ENCODE measurements around the gene PTPRCAP. TPM values are rescaled to one million over a fixed set of nuclear protein-coding genes. Genes with fewer than 3 reads are reported as not detected.

The PTPRCAP gene
- total RNA-seq, 5 donors from 2014 or later (not counting 1 experiment from before 2014, with no cell fraction given): 192 to 282 (median 256) TPM

- peaks cover 10 to 44% of the 10 kb centered on the region in 2 donors for H3K36me3 ChIP-seq (ENCODE audit: control insufficient read depth in 2 of 2, extremely low read depth in 1 of 2, insufficient read depth in 1 of 2, low read length in 1 of 2)
- ChIA-PET CTCF (no interaction called here), POLR2A (interaction anchor here in 1 of 2 donors (0.7 kb wide), 1 partner anchor 1889 kb away, joined by 4 read pairs; no protein-coding TSS in a partner anchor)
- H3K27me3 ChIP-seq (replicated peaks in 1 of 2; ENCODE audit: control insufficient read depth in 2 of 2, extremely low read depth in 1 of 2, insufficient read depth in 2 of 2, low read length in 1 of 2): no peaks in the 10 kb centered on the region
- H3K4me1 ChIP-seq (ENCODE audit: control insufficient read depth in 1 of 2, extremely low read depth in 1 of 2, insufficient read depth in 2 of 2, low read length in 2 of 2): peaks cover 57 to 96% of the 10 kb centered on the region in 2 experiments
- Mint-ChIP-seq H3K27ac (peak overlapping the region; percentile 96), H3K4me3 (peak overlapping the region; percentile 92 to 97 (median 96)), H3K36me3 (peaks cover 15% of the 10 kb centered on the region), H3K9me3 (no peaks in the 10 kb centered on the region), H3K27me3 (no peaks in the 10 kb centered on the region), H3K4me1 (peaks cover 78 to 88% (median 82%) of the 10 kb centered on the region in 3 donors)
- 5% methylated on average over 9 of the region's 12 CpGs for WGBS (ENCODE audit: insufficient coverage)
- ATAC-seq (replicated peaks in 1 of 4) (no peak), DNase-seq (peak in 2 of 35 experiments; percentile 35 to 61)
- peak overlapping the region; percentile 53 to 100 for H3K4me3 ChIP-seq (ENCODE audit: control insufficient read depth in 1 of 2, extremely low read depth in 1 of 2, low read length in 1 of 2)
- no peaks in the 10 kb centered on the region for H3K9me3 ChIP-seq
- peak overlapping the region; percentile 74 for H3K27ac ChIP-seq (ENCODE audit: low read length)
These were observed 30.4 kb downstream of the PTPRCAP start for GRCh38 chr11:67406969-67407687.

- Mint-ChIP-seq H3K4me3 (peak overlapping the region; percentile 92 to 97 (median 96)), H3K27ac (peak overlapping the region; percentile 96), H3K36me3 (peaks cover 15% of the 10 kb centered on the region), H3K27me3 (no peaks in the 10 kb centered on the region), H3K4me1 (peaks cover 72 to 84% (median 79%) of the 10 kb centered on the region in 3 donors), H3K9me3 (no peaks in the 10 kb centered on the region)
- CTCF ChIA-PET: no interaction called here
- peaks cover 52 to 92% of the 10 kb centered on the region in 2 experiments for H3K4me1 ChIP-seq (ENCODE audit: control insufficient read depth in 1 of 2, extremely low read depth in 1 of 2, insufficient read depth in 2 of 2, low read length in 2 of 2)
- peak overlapping the region; percentile 98 to 100 for H3K4me3 ChIP-seq (ENCODE audit: control insufficient read depth in 1 of 2, extremely low read depth in 1 of 2, low read length in 1 of 2)
- POLR2A ChIA-PET: interaction anchor here in 1 of 2 donors (0.7 kb wide), 1 partner anchor 1888 kb away, joined by 4 read pairs; no protein-coding TSS in a partner anchor
- no peaks in the 10 kb centered on the region for H3K9me3 ChIP-seq
- WGBS (ENCODE audit: insufficient coverage): 26% methylated on average over 14 of the region's 18 CpGs
- H3K27ac ChIP-seq (ENCODE audit: low read length): peak overlapping the region; percentile 74
- ATAC-seq (replicated peaks in 1 of 4) (no peak), DNase-seq (no peak)
- H3K27me3 ChIP-seq (replicated peaks in 1 of 2; ENCODE audit: control insufficient read depth in 2 of 2, extremely low read depth in 1 of 2, insufficient read depth in 2 of 2, low read length in 1 of 2): no peaks in the 10 kb centered on the region
- peaks cover 10 to 44% of the 10 kb centered on the region in 2 donors for H3K36me3 ChIP-seq (ENCODE audit: control insufficient read depth in 2 of 2, extremely low read depth in 1 of 2, insufficient read depth in 1 of 2, low read length in 1 of 2)
These were observed 31.0 kb downstream of the PTPRCAP start for GRCh38 chr11:67406420-67406968.

GRCh38 chr11:67405688-67406339 is 31.7 kb downstream of the PTPRCAP start:
- H3K36me3 ChIP-seq (ENCODE audit: control insufficient read depth in 2 of 2, extremely low read depth in 1 of 2, insufficient read depth in 1 of 2, low read length in 1 of 2): peaks cover 10 to 44% of the 10 kb centered on the region in 2 donors
- POLR2A ChIA-PET: no interaction called here
- Mint-ChIP-seq H3K4me3 (peak overlapping the region; percentile 92 to 97 (median 96)), H3K4me1 (peaks cover 65 to 78% (median 72%) of the 10 kb centered on the region in 3 donors), H3K9me3 (no peaks in the 10 kb centered on the region), H3K36me3 (peaks cover 15% of the 10 kb centered on the region), H3K27ac (peak overlapping the region; percentile 96), H3K27me3 (no peaks in the 10 kb centered on the region)
- H3K27me3 ChIP-seq (replicated peaks in 1 of 2; ENCODE audit: control insufficient read depth in 2 of 2, extremely low read depth in 1 of 2, insufficient read depth in 2 of 2, low read length in 1 of 2): no peaks in the 10 kb centered on the region
- ATAC-seq (replicated peaks in 1 of 4) (no peak), DNase-seq (no peak)
- WGBS (ENCODE audit: insufficient coverage): 47% methylated on average over 6 of the region's 9 CpGs
- H3K27ac ChIP-seq (ENCODE audit: low read length): peak overlapping the region; percentile 74
- CTCF ChIA-PET: no interaction called here
- H3K9me3 ChIP-seq: no peaks in the 10 kb centered on the region
- peaks cover 45 to 88% of the 10 kb centered on the region in 2 experiments for H3K4me1 ChIP-seq (ENCODE audit: control insufficient read depth in 1 of 2, extremely low read depth in 1 of 2, insufficient read depth in 2 of 2, low read length in 2 of 2)
- H3K4me3 ChIP-seq (ENCODE audit: control insufficient read depth in 1 of 2, extremely low read depth in 1 of 2, low read length in 1 of 2): peak overlapping the region; percentile 98 to 100

GRCh38 chr11:67405196-67405567 is 32.3 kb downstream of the PTPRCAP start:
- Histone ChIP-seq H3K9me3 (no peaks in the 10 kb centered on the region), H3K4me1 (ENCODE audit: control insufficient read depth in 1 of 2, extremely low read depth in 1 of 2, insufficient read depth in 2 of 2, low read length in 2 of 2) (peaks cover 43 to 88% of the 10 kb centered on the region in 2 experiments), H3K27me3 (replicated peaks in 1 of 2; ENCODE audit: control insufficient read depth in 2 of 2, extremely low read depth in 1 of 2, insufficient read depth in 2 of 2, low read length in 1 of 2) (no peaks in the 10 kb centered on the region), H3K27ac (ENCODE audit: low read length) (peak overlapping the region; percentile 74), H3K4me3 (ENCODE audit: control insufficient read depth in 1 of 2, extremely low read depth in 1 of 2, low read length in 1 of 2) (peak overlapping the region; percentile 98 to 100), H3K36me3 (ENCODE audit: control insufficient read depth in 2 of 2, extremely low read depth in 1 of 2, insufficient read depth in 1 of 2, low read length in 1 of 2) (peaks cover 10 to 44% of the 10 kb centered on the region in 2 donors)
- POLR2A ChIA-PET: interaction anchor here in 1 of 2 donors (0.5 kb wide), 1 partner anchor 39 kb away, joined by 9 read pairs; no protein-coding TSS in a partner anchor
- peak in 4 of 35 experiments; percentile 29 to 53 (median 39) for DNase-seq
- CTCF ChIA-PET: no interaction called here
- peak overlapping the region; percentile 96 for H3K27ac Mint-ChIP-seq
- WGBS (ENCODE audit: insufficient coverage): 3% methylated on average over 3 of the region's 6 CpGs
- H3K4me1 Mint-ChIP-seq: peaks cover 65 to 78% (median 71%) of the 10 kb centered on the region in 3 donors
- ATAC-seq (replicated peaks in 1 of 4): no peak
- H3K36me3 Mint-ChIP-seq: peaks cover 20% of the 10 kb centered on the region
- peak overlapping the region; percentile 92 to 97 (median 96) for H3K4me3 Mint-ChIP-seq
- H3K9me3 Mint-ChIP-seq: no peaks in the 10 kb centered on the region
- H3K27me3 Mint-ChIP-seq: no peaks in the 10 kb centered on the region

- Histone ChIP-seq H3K27ac (ENCODE audit: low read length) (peak overlapping the region; percentile 74), H3K36me3 (ENCODE audit: control insufficient read depth in 2 of 2, extremely low read depth in 1 of 2, insufficient read depth in 1 of 2, low read length in 1 of 2) (peaks cover 9 to 42% of the 10 kb centered on the region in 2 donors), H3K27me3 (replicated peaks in 1 of 2; ENCODE audit: control insufficient read depth in 2 of 2, extremely low read depth in 1 of 2, insufficient read depth in 2 of 2, low read length in 1 of 2) (no peaks in the 10 kb centered on the region), H3K4me3 (ENCODE audit: control insufficient read depth in 1 of 2, extremely low read depth in 1 of 2, low read length in 1 of 2) (peak overlapping the region; percentile 98 to 100), H3K4me1 (ENCODE audit: control insufficient read depth in 1 of 2, extremely low read depth in 1 of 2, insufficient read depth in 2 of 2, low read length in 2 of 2) (peaks cover 38 to 88% of the 10 kb centered on the region in 2 experiments), H3K9me3 (no peaks in the 10 kb centered on the region)
- ATAC-seq (replicated peaks in 1 of 4) (peak in 2 of 4 experiments; percentile 5 to 6), DNase-seq (peak in 11 of 35 experiments; percentile 31 to 67 (median 47))
- H3K27me3 Mint-ChIP-seq: no peaks in the 10 kb centered on the region
- CTCF ChIA-PET: no interaction called here
- POLR2A ChIA-PET: interaction anchor here in 1 of 2 donors (0.5 kb wide), 1 partner anchor 39 kb away, joined by 9 read pairs; no protein-coding TSS in a partner anchor
- peak overlapping the region; percentile 92 to 97 (median 96) for H3K4me3 Mint-ChIP-seq
- H3K36me3 Mint-ChIP-seq: peaks cover 21% of the 10 kb centered on the region
- WGBS (ENCODE audit: insufficient coverage): 0% methylated on average over 6 of the region's 13 CpGs
- peaks cover 61 to 77% (median 68%) of the 10 kb centered on the region in 3 donors for H3K4me1 Mint-ChIP-seq
- no peaks in the 10 kb centered on the region for H3K9me3 Mint-ChIP-seq
- H3K27ac Mint-ChIP-seq: peak overlapping the region; percentile 96
These were observed 32.8 kb downstream of the PTPRCAP start for GRCh38 chr11:67404515-67405195.

Data from T-cell (primary cell).